IMR-90 (cell line): Measurements from ENCODE around the gene CEP78. TPM values are rescaled to one million over a fixed set of nuclear protein-coding genes. Genes with fewer than 3 reads are reported as not detected.

ENCODE experiments used
- ATAC-seq: fragments of 200-7000 bp; cut with Tn5 transposase; 2 replicates; pipeline ENCODE4 v1.9.1; 2020; ENCODE audit warnings: low read depth, mild to moderate bottlenecking, moderate library complexity
- BruUV-seq: library from RNA; stranded (reverse); fragments of 400-500 nt; replicated peaks from 2 replicates; lab custom pipeline; 2021; lab: Mats Ljungman, UMichigan
- CTCF ChIA-PET: fragments of 300-600 bp; formaldehyde crosslinking; extraction: SDS; loops from one replicate; lab custom pipeline; 2021; ENCODE audit warnings: antibody characterized with exemption; lab: Yijun Ruan, JAX
- POLR2A ChIA-PET: fragments of 300-600 bp; sonication (Branson Sonifier 250); formaldehyde crosslinking; loops from one replicate; lab custom pipeline; 2022; ENCODE audit warnings: antibody characterized with exemption; ENCODE audit not compliant: unreplicated experiment; lab: Charles Lee
- DNase-seq: peaks from one replicate; pipeline ENCODE4 v3.0.0; 2013
- H2AFZ ChIP-seq: replicated peaks from 2 replicates; pipeline ENCODE3; 2013; ENCODE audit warnings: low read length, mild to moderate bottlenecking; ENCODE audit not compliant: poor library complexity
- H2AK5ac ChIP-seq: 2 replicates; pipeline ENCODE4 v1.6.1; 2013; ENCODE audit warnings: low read depth, low read length, inconsistent platforms
- H2AK9ac ChIP-seq: replicated peaks from 2 replicates; pipeline ENCODE3; 2013; ENCODE audit warnings: mild to moderate bottlenecking, low read depth, low read length, moderate library complexity; ENCODE audit not compliant: poor library complexity
- H2BK120ac ChIP-seq: 2 replicates; pipeline ENCODE4 v1.6.1; 2013; ENCODE audit warnings: low read depth, low read length, inconsistent platforms
- H2BK15ac ChIP-seq: 3 replicates; pipeline ENCODE4 v1.6.1; 2013; ENCODE audit warnings: low read depth, low read length, inconsistent platforms
- H2BK20ac ChIP-seq: 2 replicates; pipeline ENCODE4 v1.6.1; 2013; ENCODE audit warnings: low read depth, mild to moderate bottlenecking, inconsistent platforms, low read length, moderate library complexity
- H2BK5ac ChIP-seq: 2 replicates; pipeline ENCODE4 v1.6.1; 2013; ENCODE audit warnings: mild to moderate bottlenecking, low read depth, low read length, inconsistent platforms; ENCODE audit not compliant: poor library complexity, severe bottlenecking
- H3K14ac ChIP-seq: replicated peaks from 2 replicates; pipeline ENCODE4 v1.6.1; 2013; ENCODE audit warnings: low read depth, low read length, inconsistent platforms
- H3K18ac ChIP-seq: 2 replicates; pipeline ENCODE4 v1.6.1; 2013; ENCODE audit warnings: low read depth, low read length, control low read depth
- H3K23ac ChIP-seq: 2 replicates; pipeline ENCODE4 v1.6.1; 2013; ENCODE audit warnings: low read depth, low read length, inconsistent platforms
- H3K27ac ChIP-seq: 2 replicates; pipeline ENCODE4 v1.5.1; 2013; ENCODE audit warnings: mild to moderate bottlenecking, control low read depth, low read length; ENCODE audit not compliant: insufficient read depth
- H3K27me3 ChIP-seq: 2 replicates; pipeline ENCODE4 v1.6.1; 2013; ENCODE audit warnings: low read length; ENCODE audit not compliant: control insufficient read depth, insufficient read depth
- H3K36me3 ChIP-seq: 2 replicates; pipeline ENCODE4 v1.6.1; 2013; ENCODE audit warnings: low read length, mixed read lengths; ENCODE audit not compliant: control insufficient read depth, insufficient read depth
- H3K4ac ChIP-seq: 2 replicates; pipeline ENCODE4 v1.6.1; 2013; ENCODE audit warnings: low read depth, low read length, inconsistent platforms
- H3K4me1 ChIP-seq: 2 replicates; pipeline ENCODE4 v1.6.1; 2013; ENCODE audit warnings: low read length, mixed read lengths; ENCODE audit not compliant: control insufficient read depth, insufficient read depth
- H3K4me2 ChIP-seq: 2 replicates; pipeline ENCODE4 v1.6.1; 2013; ENCODE audit warnings: low read depth, mild to moderate bottlenecking, control low read depth, low read length, moderate library complexity
- H3K4me3 ChIP-seq: 2 replicates; pipeline ENCODE4 v1.5.1; 2013; ENCODE audit warnings: low read depth, mild to moderate bottlenecking, control low read depth, low read length, moderate library complexity; ENCODE audit not compliant: insufficient read depth
- H3K56ac ChIP-seq: 2 replicates; pipeline ENCODE4 v1.6.1; 2013; ENCODE audit warnings: low read length, inconsistent platforms; ENCODE audit not compliant: insufficient read depth; ENCODE audit errors: extremely low read depth
- H3K79me1 ChIP-seq, 2 experiments: 2 replicates each; pipeline ENCODE4 v1.6.1; 2013; ENCODE audit warnings: low read length in 2 of 2, inconsistent platforms in 1 of 2, low read depth in 1 of 2
- H3K9ac ChIP-seq: 2 replicates; pipeline ENCODE4 v1.6.1; 2013; ENCODE audit warnings: low read depth, low read length, control low read depth
- H3K9me1 ChIP-seq: 2 replicates; pipeline ENCODE4 v1.6.1; 2013; ENCODE audit warnings: low read length, inconsistent platforms; ENCODE audit not compliant: insufficient read depth
- H3K9me3 ChIP-seq: 2 replicates; pipeline ENCODE4 v1.6.1; 2013; ENCODE audit warnings: low read length; ENCODE audit not compliant: control insufficient read depth, insufficient read depth
- H4K20me1 ChIP-seq: 2 replicates; pipeline ENCODE4 v1.6.1; 2013; ENCODE audit warnings: low read length, inconsistent platforms; ENCODE audit not compliant: insufficient read depth
- H4K5ac ChIP-seq: 2 replicates; pipeline ENCODE4 v1.6.1; 2013; ENCODE audit warnings: mild to moderate bottlenecking, low read depth, low read length, control low read depth
- H4K8ac ChIP-seq, 2 experiments: 2 replicates each; pipeline ENCODE4 v1.6.1; 2013; ENCODE audit warnings: low read depth in 2 of 2, low read length in 2 of 2, control low read depth in 1 of 2, inconsistent platforms in 1 of 2
- H4K91ac ChIP-seq: 2 replicates; pipeline ENCODE4 v1.6.1; 2013; ENCODE audit warnings: low read depth, low read length, inconsistent platforms; ENCODE audit not compliant: insufficient read depth
- BHLHE40 ChIP-seq: fragments of 150-350 bp; IDR thresholded peaks from 2 replicates; pipeline ENCODE4 v1.6.1; 2016; ENCODE audit warnings: mild to moderate bottlenecking, low read depth, low read length
- CEBPB ChIP-seq: IDR thresholded peaks from 2 replicates; pipeline ENCODE4 v1.6.1; 2012; ENCODE audit warnings: low read depth, low read length, improper control_type of control experiment
- MAZ ChIP-seq: IDR thresholded peaks from 2 replicates; pipeline ENCODE4 v1.6.1; 2012; ENCODE audit warnings: low read depth, mild to moderate bottlenecking, low read length, improper control_type of control experiment, moderate library complexity, borderline replicate concordance
- NFE2L2 ChIP-seq: fragments of 150-350 bp; IDR thresholded peaks from 2 replicates; pipeline ENCODE4 v1.6.1; 2016; ENCODE audit warnings: low read depth, mild to moderate bottlenecking, low read length
- RAD21 ChIP-seq: IDR thresholded peaks from 2 replicates; pipeline ENCODE4 v1.6.1; 2012; ENCODE audit warnings: low read length, improper control_type of control experiment
- USF2 ChIP-seq: fragments of 150-350 bp; IDR thresholded peaks from 2 replicates; pipeline ENCODE4 v1.6.1; 2017; ENCODE audit warnings: mild to moderate bottlenecking, antibody characterized with exemption, low read length, low read depth
- WGBS, 2 experiments: methylation state at CpG; one replicate each; pipeline versions ENCODE4 v1.1.5 to v1.1.7; 2013; ENCODE audit warnings: missing lambda C conversion rate in 2 of 2; ENCODE audit not compliant: insufficient read length in 1 of 2; ENCODE audit errors: extremely low coverage in 2 of 2; 5-methylcytosine and 5-hydroxymethylcytosine counted together
- dilution Hi-C: fragments of 300-500 bp; cut with HindIII; formaldehyde crosslinking; loops from one replicate; pipeline ENCODE4 v1.14.3; 2018; ENCODE audit warnings: low sequenced_read_pairs; ENCODE audit not compliant: unreplicated experiment
- in situ Hi-C: fragments of 300-500 bp; cut with MboI; formaldehyde crosslinking; loops from 3 replicates; pipeline ENCODE4 v1.14.3; 2019; ENCODE audit warnings: low sequenced_read_pairs, inconsistent platforms, mixed read lengths
- intact Hi-C: fragments of 100-400 bp; cut with micrococcal nuclease; formaldehyde crosslinking; loops from 2 replicates; pipeline ENCODE4 v1.10.0; 2022
- polyA plus RNA-seq, 3 experiments: library from polyadenylated mRNA; depleted of rRNA; stranded (reverse); fragments of >200 nt; gene quantifications; 2 replicates each; pipeline ENCODE4 v1.2.3, GENCODE V29; 2012; ENCODE audit warnings: low replicate concordance in 1 of 3
- total RNA-seq: library from RNA; depleted of rRNA; stranded (reverse); fragments of >200 nt; gene quantifications from 2 replicates; pipeline ENCODE4 v1.2.3, GENCODE V29; 2012
- TF ChIP-seq, protein P1 (sequence below): conservative IDR thresholded peaks from 2 replicates; pipeline ENCODE4 v1.5.1; 2012; ENCODE audit warnings: mild to moderate bottlenecking, low read depth, low read length, improper control_type of control experiment

CEP78 gene
- total and polyA plus RNA-seq, 2 of the 4 experiments (the other 2 are of a cell fraction): 9.2 to 18.3 TPM

- TF ChIP-seq NFE2L2: no peak
Observed at GRCh38 chr9:78306222-78307076, 70.6 kb downstream of the CEP78 start (continued).

DNA sequence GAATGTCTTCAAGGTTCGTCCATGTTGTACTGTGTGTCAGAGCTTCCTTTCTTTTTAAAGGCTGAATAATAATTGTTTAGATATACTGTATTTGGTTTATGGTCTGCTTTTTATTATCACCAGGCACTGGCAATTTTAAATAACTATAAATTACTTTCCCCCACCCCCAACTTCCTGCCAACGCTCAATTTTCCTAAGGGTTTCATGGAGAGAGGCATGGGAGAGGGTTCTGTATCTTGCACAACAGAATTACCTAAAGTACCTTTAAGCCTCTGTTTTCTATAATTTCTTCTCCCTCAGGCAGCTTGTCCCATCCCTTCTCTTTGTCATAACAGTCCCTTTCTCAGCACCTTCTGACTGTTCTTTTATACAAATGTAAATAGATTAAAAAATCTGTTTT lies 71.5 kb downstream of the CEP78 start:
- DNase-seq: no peak
- POLR2A ChIA-PET: no interaction called here

More for the DNA sequence above, 71.5 kb downstream of the CEP78 start:
- Histone ChIP-seq H4K91ac (no peak overlapping the region), H3K56ac (no peak overlapping the region), H3K4me2 (no peak overlapping the region), H2BK15ac (no peak overlapping the region), H4K5ac (no peak overlapping the region), H4K20me1 (peaks cover 42% of the 10 kb centered on the region; the same call in 1 of the 2 replicates), H3K9me1 (0 out of 2 replicates have a peak, but pooled peaks cover 4% of the 10 kb centered on the region), H3K23ac (no peak overlapping the region), H3K79me1 (peaks cover 20 to 47% of the 10 kb centered on the region in 2 experiments; a peak in 3 of 4 replicates), H4K8ac (no peak overlapping the region), H2BK20ac (no peak overlapping the region), H2AK9ac (no peak overlapping the region), H3K27me3 (no peaks in the 10 kb centered on the region), H3K4ac (no peak overlapping the region), H3K4me1 (peaks cover 2% of the 10 kb centered on the region; the same call in 1 of the 2 replicates), H3K9me3 (no peaks in the 10 kb centered on the region), H3K14ac (no peak overlapping the region), H3K18ac (no peak overlapping the region), H3K9ac (no peak overlapping the region), H3K4me3 (no peak overlapping the region), H2BK120ac (no peak overlapping the region), H2BK5ac (no peak overlapping the region), H3K36me3 (peaks cover 55% of the 10 kb centered on the region), H3K27ac (no peak overlapping the region), H2AFZ (no peak overlapping the region), H2AK5ac (no peak overlapping the region)
- in situ Hi-C loops: no loop called here
- dilution Hi-C loops: no loop called here
- no TSS peak for BruUV-seq
- no peak for ATAC-seq
- intact Hi-C loops: no loop called here
- no peak for TF ChIP-seq RAD21
- TF ChIP-seq CEBPB: no peak
- TF ChIP-seq MAZ: no peak
- TF ChIP-seq, protein P1, sequence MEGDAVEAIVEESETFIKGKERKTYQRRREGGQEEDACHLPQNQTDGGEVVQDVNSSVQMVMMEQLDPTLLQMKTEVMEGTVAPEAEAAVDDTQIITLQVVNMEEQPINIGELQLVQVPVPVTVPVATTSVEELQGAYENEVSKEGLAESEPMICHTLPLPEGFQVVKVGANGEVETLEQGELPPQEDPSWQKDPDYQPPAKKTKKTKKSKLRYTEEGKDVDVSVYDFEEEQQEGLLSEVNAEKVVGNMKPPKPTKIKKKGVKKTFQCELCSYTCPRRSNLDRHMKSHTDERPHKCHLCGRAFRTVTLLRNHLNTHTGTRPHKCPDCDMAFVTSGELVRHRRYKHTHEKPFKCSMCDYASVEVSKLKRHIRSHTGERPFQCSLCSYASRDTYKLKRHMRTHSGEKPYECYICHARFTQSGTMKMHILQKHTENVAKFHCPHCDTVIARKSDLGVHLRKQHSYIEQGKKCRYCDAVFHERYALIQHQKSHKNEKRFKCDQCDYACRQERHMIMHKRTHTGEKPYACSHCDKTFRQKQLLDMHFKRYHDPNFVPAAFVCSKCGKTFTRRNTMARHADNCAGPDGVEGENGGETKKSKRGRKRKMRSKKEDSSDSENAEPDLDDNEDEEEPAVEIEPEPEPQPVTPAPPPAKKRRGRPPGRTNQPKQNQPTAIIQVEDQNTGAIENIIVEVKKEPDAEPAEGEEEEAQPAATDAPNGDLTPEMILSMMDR: no peak
- TF ChIP-seq BHLHE40: no peak
- TF ChIP-seq USF2: no peak
- CTCF ChIA-PET: no interaction called here
- WGBS, 2 experiments: no CpG with 5 or more reads among the region's 2 CpGs
